H9 (cell line): ENCODE data around the gene OR51E1. TPM values are rescaled to one million over a fixed set of nuclear protein-coding genes. Genes with fewer than 3 reads are reported as not detected.

ENCODE experiments used
- DNase-seq: peaks from one replicate; pipeline ENCODE4 v3.0.0-alpha.2; 2017
- H2AFZ ChIP-seq: one replicate; pipeline ENCODE4 v1.6.1; 2013; ENCODE audit warnings: mild to moderate bottlenecking, low read length, control low read depth, moderate library complexity
- H2AK5ac ChIP-seq: 2 replicates; pipeline ENCODE4 v1.6.1; 2013; ENCODE audit warnings: low read length, control low read depth, mixed read lengths; ENCODE audit not compliant: insufficient read length
- H2BK120ac ChIP-seq: one replicate; pipeline ENCODE4 v1.6.1; 2013; ENCODE audit warnings: low read depth, mild to moderate bottlenecking, low read length, control low read depth, inconsistent platforms; ENCODE audit not compliant: poor library complexity, severe bottlenecking
- H2BK12ac ChIP-seq: 2 replicates; pipeline ENCODE4 v1.6.1; 2013; ENCODE audit warnings: low read length, control low read depth, mixed read lengths, low read depth; ENCODE audit not compliant: insufficient read length
- H2BK15ac ChIP-seq: 2 replicates; pipeline ENCODE4 v1.6.1; 2013; ENCODE audit warnings: low read depth, low read length, control low read depth
- H2BK20ac ChIP-seq: one replicate; pipeline ENCODE4 v1.6.1; 2013; ENCODE audit warnings: low read depth, mild to moderate bottlenecking, low read length, control low read depth, inconsistent platforms; ENCODE audit not compliant: poor library complexity, severe bottlenecking
- H2BK5ac ChIP-seq: 2 replicates; pipeline ENCODE4 v1.6.1; 2013; ENCODE audit warnings: low read length, control low read depth, mixed read lengths; ENCODE audit not compliant: insufficient read length
- H3K14ac ChIP-seq: 2 replicates; pipeline ENCODE4 v1.6.1; 2013; ENCODE audit warnings: low read length, control low read depth; ENCODE audit not compliant: insufficient read depth
- H3K18ac ChIP-seq: 2 replicates; pipeline ENCODE4 v1.6.1; 2013; ENCODE audit warnings: low read depth, mild to moderate bottlenecking, mixed read lengths, low read length, control low read depth; ENCODE audit not compliant: insufficient read length
- H3K23ac ChIP-seq: 2 replicates; pipeline ENCODE4 v1.6.1; 2013; ENCODE audit warnings: low read length, control low read depth, mixed read lengths, low read depth; ENCODE audit not compliant: insufficient read length
- H3K23me2 ChIP-seq: 2 replicates; pipeline ENCODE4 v1.6.1; 2013; ENCODE audit warnings: low read depth, mild to moderate bottlenecking, mixed read lengths, low read length, control low read depth; ENCODE audit not compliant: insufficient read length, poor library complexity, severe bottlenecking
- H3K27ac ChIP-seq: 2 replicates; pipeline ENCODE4 v1.5.1; 2013; ENCODE audit warnings: low read length, control low read depth, mixed read lengths, low read depth; ENCODE audit not compliant: insufficient read length
- H3K27me3 ChIP-seq: 2 replicates; pipeline ENCODE4 v1.6.1; 2013; ENCODE audit warnings: low read length, control low read depth, inconsistent platforms; ENCODE audit not compliant: insufficient read depth
- H3K4ac ChIP-seq: 2 replicates; pipeline ENCODE4 v1.6.1; 2013; ENCODE audit warnings: low read depth, mild to moderate bottlenecking, control low read depth, inconsistent platforms, low read length, moderate library complexity
- H3K4me1 ChIP-seq: 2 replicates; pipeline ENCODE4 v1.6.1; 2013; ENCODE audit warnings: low read length, control low read depth, inconsistent platforms; ENCODE audit not compliant: insufficient read depth
- H3K4me2 ChIP-seq: 2 replicates; pipeline ENCODE4 v1.6.1; 2013; ENCODE audit warnings: low read length, control low read depth, mixed read lengths; ENCODE audit not compliant: insufficient read length, insufficient read depth
- H3K56ac ChIP-seq: 2 replicates; pipeline ENCODE4 v1.6.1; 2013; ENCODE audit warnings: low read depth, mild to moderate bottlenecking, mixed read lengths, low read length, control low read depth; ENCODE audit not compliant: insufficient read length
- H3K79me1 ChIP-seq: 2 replicates; pipeline ENCODE4 v1.6.1; 2013; ENCODE audit warnings: low read depth, mild to moderate bottlenecking, moderate library complexity, low read length, control low read depth, inconsistent platforms; ENCODE audit not compliant: insufficient read depth, poor library complexity, severe bottlenecking
- H3K79me2 ChIP-seq: 2 replicates; pipeline ENCODE4 v1.6.1; 2013; ENCODE audit warnings: low read length, control low read depth, inconsistent platforms; ENCODE audit not compliant: insufficient read depth
- H3K9ac ChIP-seq: 2 replicates; pipeline ENCODE4 v1.6.1; 2013; ENCODE audit warnings: low read length, control low read depth, mixed read lengths; ENCODE audit not compliant: insufficient read length; ENCODE audit errors: extremely low read depth
- H3K9me3 ChIP-seq: one replicate; pipeline ENCODE4 v1.6.1; 2013; ENCODE audit warnings: low read depth, low read length, inconsistent platforms; ENCODE audit not compliant: control insufficient read depth
- H3T11ph ChIP-seq: one replicate; pipeline ENCODE4 v1.6.1; 2013; ENCODE audit warnings: mild to moderate bottlenecking, low read length, control low read depth, inconsistent platforms
- H4K20me1 ChIP-seq: one replicate; pipeline ENCODE4 v1.6.1; 2013; ENCODE audit not compliant: control insufficient read depth, insufficient read length, insufficient read depth
- H4K5ac ChIP-seq: 2 replicates; pipeline ENCODE4 v1.6.1; 2013; ENCODE audit warnings: low read depth, mild to moderate bottlenecking, mixed read lengths, low read length, control low read depth; ENCODE audit not compliant: insufficient read length
- H4K8ac ChIP-seq: replicated peaks from 2 replicates; pipeline ENCODE4 v1.6.1; 2013; ENCODE audit warnings: low read length, control low read depth, mixed read lengths, low read depth; ENCODE audit not compliant: insufficient read length
- H4K91ac ChIP-seq: 2 replicates; pipeline ENCODE4 v1.6.1; 2013; ENCODE audit warnings: low read depth, mild to moderate bottlenecking, moderate library complexity, mixed read lengths, low read length, control low read depth; ENCODE audit not compliant: insufficient read length
- H3K27ac Mint-ChIP-seq, 3 experiments: 2 replicates in 2 of 3; 3 replicates in 1 of 3; pipeline ENCODE4 v1.8.0; 2020 to 2021; ENCODE audit warnings: mixed read lengths in 3 of 3, mild to moderate bottlenecking in 1 of 3, moderate library complexity in 1 of 3
- H3K27me3 Mint-ChIP-seq: 2 replicates; pipeline ENCODE4 v1.8.0; 2021; ENCODE audit warnings: low read depth, mild to moderate bottlenecking, moderate library complexity, mixed read lengths
- H3K36me3 Mint-ChIP-seq, 3 experiments: 2 replicates in 2 of 3; 3 replicates in 1 of 3; pipeline ENCODE4 v1.8.0; 2020 to 2021; ENCODE audit warnings: low read depth in 3 of 3, mixed read lengths in 3 of 3; ENCODE audit not compliant: insufficient read depth in 1 of 3
- H3K4me1 Mint-ChIP-seq, 2 experiments: 2 replicates each; pipeline ENCODE4 v1.8.0; 2020; ENCODE audit warnings: mixed read lengths in 2 of 2
- H3K4me3 Mint-ChIP-seq, 2 experiments: 2 replicates in 1 of 2; 3 replicates in 1 of 2; pipeline ENCODE4 v1.8.0; 2020 to 2021; ENCODE audit warnings: mild to moderate bottlenecking in 2 of 2, mixed read lengths in 2 of 2, moderate library complexity in 1 of 2
- H3K9me3 Mint-ChIP-seq, 2 experiments: 2 replicates in 1 of 2; 3 replicates in 1 of 2; pipeline ENCODE4 v1.8.0; 2020; ENCODE audit warnings: mild to moderate bottlenecking in 2 of 2, mixed read lengths in 2 of 2, moderate library complexity in 1 of 2
- WGBS: extraction: QIAGEN DNeasy Blood & Tissue Kit; methylation state at CpG from one replicate; pipeline ENCODE4 v1.1.7; 2013; ENCODE audit warnings: missing lambda C conversion rate, low lambda C conversion rate, mixed read lengths; ENCODE audit not compliant: insufficient read length; ENCODE audit errors: extremely low coverage; 5-methylcytosine and 5-hydroxymethylcytosine counted together
- total RNA-seq: library from RNA; stranded (reverse); gene quantifications from 2 replicates; pipeline ENCODE4 v1.2.1, GENCODE V29; 2021
- TF ChIP-seq, protein P1 (sequence below): fragments of 200-600 bp; sonication (generic); conservative IDR thresholded peaks from 3 replicates; pipeline ENCODE4 v1.8.0; 2021; ENCODE audit warnings: antibody characterized with exemption, mild to moderate bottlenecking

OR51E1 gene
- total RNA-seq, 1 experiment from 2014 or later = not detected

DNA sequence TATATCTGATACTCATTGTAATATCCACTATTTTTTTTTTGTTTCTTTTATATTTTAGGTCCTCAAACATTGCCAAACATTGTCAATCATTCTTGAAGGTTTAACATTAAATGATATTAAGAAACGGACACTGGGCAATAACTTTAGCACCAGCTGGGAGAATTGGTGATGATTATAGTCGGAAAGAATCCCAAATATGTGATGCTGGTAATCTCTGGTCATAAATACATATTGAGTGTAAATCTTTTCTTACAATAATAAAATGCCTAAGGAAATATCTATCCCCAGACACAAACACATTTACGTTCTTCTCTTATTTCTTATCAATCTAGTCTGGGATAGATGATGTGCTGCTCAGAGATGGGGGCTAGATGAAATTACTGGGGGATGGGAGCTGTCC, 28.7 kb downstream of the OR51E1 start:
- Histone ChIP-seq H4K91ac (no peak overlapping the region), H3K23ac (no peak overlapping the region), H2BK120ac (no peak overlapping the region), H2BK12ac (no peak overlapping the region), H4K8ac (no peak overlapping the region), H3K23me2 (no peaks in the 10 kb centered on the region), H3K18ac (no peak overlapping the region), H2BK5ac (no peak overlapping the region), H3K27ac (no peak overlapping the region), H4K20me1 (no peaks in the 10 kb centered on the region), H3K4me2 (no peak overlapping the region), H2BK15ac (no peak overlapping the region), H3K79me2 (no peaks in the 10 kb centered on the region), H2BK20ac (no peak overlapping the region), H3K56ac (no peak overlapping the region), H4K5ac (no peak overlapping the region), H3K14ac (no peak overlapping the region), H3K9me3 (no peaks in the 10 kb centered on the region), H3K4me1 (peaks cover 2% of the 10 kb centered on the region; the same call in 1 of the 2 replicates), H2AFZ (no peak overlapping the region), H3K9ac (no peak overlapping the region), H2AK5ac (no peak overlapping the region), H3K27me3 (no peaks in the 10 kb centered on the region; the same call in 1 of the 2 replicates), H3K79me1 (no peaks in the 10 kb centered on the region), H3T11ph (no peak overlapping the region), H3K4ac (no peak overlapping the region)
- TF ChIP-seq, protein P1, sequence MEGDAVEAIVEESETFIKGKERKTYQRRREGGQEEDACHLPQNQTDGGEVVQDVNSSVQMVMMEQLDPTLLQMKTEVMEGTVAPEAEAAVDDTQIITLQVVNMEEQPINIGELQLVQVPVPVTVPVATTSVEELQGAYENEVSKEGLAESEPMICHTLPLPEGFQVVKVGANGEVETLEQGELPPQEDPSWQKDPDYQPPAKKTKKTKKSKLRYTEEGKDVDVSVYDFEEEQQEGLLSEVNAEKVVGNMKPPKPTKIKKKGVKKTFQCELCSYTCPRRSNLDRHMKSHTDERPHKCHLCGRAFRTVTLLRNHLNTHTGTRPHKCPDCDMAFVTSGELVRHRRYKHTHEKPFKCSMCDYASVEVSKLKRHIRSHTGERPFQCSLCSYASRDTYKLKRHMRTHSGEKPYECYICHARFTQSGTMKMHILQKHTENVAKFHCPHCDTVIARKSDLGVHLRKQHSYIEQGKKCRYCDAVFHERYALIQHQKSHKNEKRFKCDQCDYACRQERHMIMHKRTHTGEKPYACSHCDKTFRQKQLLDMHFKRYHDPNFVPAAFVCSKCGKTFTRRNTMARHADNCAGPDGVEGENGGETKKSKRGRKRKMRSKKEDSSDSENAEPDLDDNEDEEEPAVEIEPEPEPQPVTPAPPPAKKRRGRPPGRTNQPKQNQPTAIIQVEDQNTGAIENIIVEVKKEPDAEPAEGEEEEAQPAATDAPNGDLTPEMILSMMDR = no peak
- Mint-ChIP-seq H3K9me3 (no peaks in the 10 kb centered on the region), H3K27me3 (no peaks in the 10 kb centered on the region), H3K4me3 (no peak overlapping the region), H3K4me1 (peaks cover 3% of the 10 kb centered on the region in 2 experiments; a peak in 3 of 4 replicates), H3K27ac (no peak overlapping the region), H3K36me3 (no peaks in the 10 kb centered on the region)
- DNase-seq = no peak
- no CpG with 5 or more reads among the region's 3 CpGs for WGBS
